Measurements from ENCODE around the gene HOXD11.

DNA sequence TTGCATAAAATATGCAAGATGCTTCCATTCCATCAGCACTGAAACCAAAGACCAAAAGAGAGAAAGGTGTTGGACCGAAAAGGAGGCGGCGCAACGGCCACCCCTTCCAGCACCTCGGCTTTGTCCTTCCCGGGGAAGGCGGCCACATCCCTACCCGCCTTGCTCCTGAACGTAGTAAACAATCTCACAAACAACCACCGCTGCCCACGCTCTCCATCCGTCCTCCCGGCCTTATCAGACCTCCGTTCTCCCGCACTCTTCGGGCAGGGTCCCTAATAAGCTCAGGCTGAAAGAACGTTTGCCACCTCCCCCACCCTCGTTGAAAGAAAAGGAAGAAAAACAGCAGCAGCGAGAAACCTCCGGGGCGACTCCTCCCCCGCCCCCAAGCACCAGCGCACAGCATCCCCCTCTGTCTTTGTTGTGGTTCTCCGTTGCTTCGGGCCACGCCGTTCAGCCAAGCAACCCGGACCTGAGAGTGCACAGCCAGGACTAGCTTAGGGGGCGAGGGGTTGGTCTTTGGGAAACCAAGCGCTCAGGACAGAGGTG, 27.7 kb upstream of the HOXD11 start:
- TF ChIP-seq, protein P1, sequence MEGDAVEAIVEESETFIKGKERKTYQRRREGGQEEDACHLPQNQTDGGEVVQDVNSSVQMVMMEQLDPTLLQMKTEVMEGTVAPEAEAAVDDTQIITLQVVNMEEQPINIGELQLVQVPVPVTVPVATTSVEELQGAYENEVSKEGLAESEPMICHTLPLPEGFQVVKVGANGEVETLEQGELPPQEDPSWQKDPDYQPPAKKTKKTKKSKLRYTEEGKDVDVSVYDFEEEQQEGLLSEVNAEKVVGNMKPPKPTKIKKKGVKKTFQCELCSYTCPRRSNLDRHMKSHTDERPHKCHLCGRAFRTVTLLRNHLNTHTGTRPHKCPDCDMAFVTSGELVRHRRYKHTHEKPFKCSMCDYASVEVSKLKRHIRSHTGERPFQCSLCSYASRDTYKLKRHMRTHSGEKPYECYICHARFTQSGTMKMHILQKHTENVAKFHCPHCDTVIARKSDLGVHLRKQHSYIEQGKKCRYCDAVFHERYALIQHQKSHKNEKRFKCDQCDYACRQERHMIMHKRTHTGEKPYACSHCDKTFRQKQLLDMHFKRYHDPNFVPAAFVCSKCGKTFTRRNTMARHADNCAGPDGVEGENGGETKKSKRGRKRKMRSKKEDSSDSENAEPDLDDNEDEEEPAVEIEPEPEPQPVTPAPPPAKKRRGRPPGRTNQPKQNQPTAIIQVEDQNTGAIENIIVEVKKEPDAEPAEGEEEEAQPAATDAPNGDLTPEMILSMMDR (IDR thresholded peaks at IDR 0.05; ENCODE audit: low read length): no peak
- TF ChIP-seq EZH2 (IDR thresholded peaks at IDR 0.05; ENCODE audit: borderline replicate concordance, low read length): no peak
